HL-60 (cell line): ENCODE data around the gene ERC2.

Source experiments
- DNase-seq, 2 experiments: peaks; one replicate each; pipeline ENCODE4 v3.0.0-alpha.2; 2010 to 2020; ENCODE audit warnings: low read depth in 1 of 2, low spot score in 1 of 2
- H3K27ac ChIP-seq: fragments of 250-450 bp; sonication (Bioruptor Pico); replicated peaks from 2 replicates; pipeline ENCODE4 v1.5.1; 2020; ENCODE audit warnings: mild to moderate bottlenecking, moderate library complexity
- H3K27me3 ChIP-seq: fragments of 250-450 bp; sonication (Bioruptor Pico); 2 replicates; pipeline ENCODE4 v1.5.1; 2021; ENCODE audit warnings: mild to moderate bottlenecking, moderate library complexity; ENCODE audit not compliant: insufficient read depth, poor library complexity, severe bottlenecking
- H3K4me3 ChIP-seq: replicated peaks from 2 replicates; pipeline ENCODE4 v1.5.1; 2011; ENCODE audit warnings: mild to moderate bottlenecking, control low read depth, low read length; ENCODE audit not compliant: insufficient read depth
- CTCF ChIP-seq: IDR thresholded peaks from one replicate; pipeline ENCODE4 v1.5.1; 2011; ENCODE audit warnings: low read length, control low read depth, inconsistent platforms; ENCODE audit not compliant: insufficient read depth
- GABPA ChIP-seq: IDR thresholded peaks from 2 replicates; pipeline ENCODE4 v1.6.1; 2012; ENCODE audit warnings: low read depth
- POLR2AphosphoS5 ChIP-seq: IDR thresholded peaks from 2 replicates; pipeline ENCODE4 v1.6.1; 2012; ENCODE audit warnings: low read depth
- SPI1 ChIP-seq: IDR thresholded peaks from 2 replicates; pipeline ENCODE4 v1.6.1; 2012; ENCODE audit warnings: low read depth, mild to moderate bottlenecking, borderline replicate concordance
- TF ChIP-seq, protein P1 (sequence below): IDR thresholded peaks from 2 replicates; pipeline ENCODE4 v1.6.1; 2012; ENCODE audit warnings: low read depth; ENCODE audit not compliant: insufficient replicate concordance

ERC2 gene

DNA sequence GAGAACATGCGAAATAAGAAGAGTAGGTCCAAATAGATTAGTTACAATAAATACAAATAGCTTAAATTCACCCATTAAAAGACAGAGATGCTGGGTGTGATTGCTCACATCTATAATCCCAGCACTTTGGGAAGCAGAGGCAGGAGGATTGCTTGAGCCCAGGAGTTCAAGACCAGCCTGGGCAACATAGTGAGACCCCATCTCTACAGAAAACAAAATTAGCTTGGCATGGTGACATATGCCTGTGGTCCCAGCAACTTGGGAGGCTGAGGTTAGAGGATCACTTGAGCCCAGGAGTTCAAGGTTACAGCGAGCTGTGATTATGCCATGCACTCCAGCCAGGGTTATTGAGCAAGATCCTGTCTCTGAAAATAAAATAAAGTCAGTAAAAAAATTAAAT, 872.1 kb downstream of the ERC2 start:
- Histone ChIP-seq H3K27ac (no peak overlapping the region), H3K4me3 (no peak overlapping the region), H3K27me3 (peaks cover 12% of the 10 kb centered on the region)
- DNase-seq, result no peak
- TF ChIP-seq, protein P1, sequence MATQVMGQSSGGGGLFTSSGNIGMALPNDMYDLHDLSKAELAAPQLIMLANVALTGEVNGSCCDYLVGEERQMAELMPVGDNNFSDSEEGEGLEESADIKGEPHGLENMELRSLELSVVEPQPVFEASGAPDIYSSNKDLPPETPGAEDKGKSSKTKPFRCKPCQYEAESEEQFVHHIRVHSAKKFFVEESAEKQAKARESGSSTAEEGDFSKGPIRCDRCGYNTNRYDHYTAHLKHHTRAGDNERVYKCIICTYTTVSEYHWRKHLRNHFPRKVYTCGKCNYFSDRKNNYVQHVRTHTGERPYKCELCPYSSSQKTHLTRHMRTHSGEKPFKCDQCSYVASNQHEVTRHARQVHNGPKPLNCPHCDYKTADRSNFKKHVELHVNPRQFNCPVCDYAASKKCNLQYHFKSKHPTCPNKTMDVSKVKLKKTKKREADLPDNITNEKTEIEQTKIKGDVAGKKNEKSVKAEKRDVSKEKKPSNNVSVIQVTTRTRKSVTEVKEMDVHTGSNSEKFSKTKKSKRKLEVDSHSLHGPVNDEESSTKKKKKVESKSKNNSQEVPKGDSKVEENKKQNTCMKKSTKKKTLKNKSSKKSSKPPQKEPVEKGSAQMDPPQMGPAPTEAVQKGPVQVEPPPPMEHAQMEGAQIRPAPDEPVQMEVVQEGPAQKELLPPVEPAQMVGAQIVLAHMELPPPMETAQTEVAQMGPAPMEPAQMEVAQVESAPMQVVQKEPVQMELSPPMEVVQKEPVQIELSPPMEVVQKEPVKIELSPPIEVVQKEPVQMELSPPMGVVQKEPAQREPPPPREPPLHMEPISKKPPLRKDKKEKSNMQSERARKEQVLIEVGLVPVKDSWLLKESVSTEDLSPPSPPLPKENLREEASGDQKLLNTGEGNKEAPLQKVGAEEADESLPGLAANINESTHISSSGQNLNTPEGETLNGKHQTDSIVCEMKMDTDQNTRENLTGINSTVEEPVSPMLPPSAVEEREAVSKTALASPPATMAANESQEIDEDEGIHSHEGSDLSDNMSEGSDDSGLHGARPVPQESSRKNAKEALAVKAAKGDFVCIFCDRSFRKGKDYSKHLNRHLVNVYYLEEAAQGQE, result no peak
- no peak for TF ChIP-seq CTCF
- TF ChIP-seq GABPA, result no peak
- no peak for TF ChIP-seq POLR2AphosphoS5
- no peak for TF ChIP-seq SPI1

DNA sequence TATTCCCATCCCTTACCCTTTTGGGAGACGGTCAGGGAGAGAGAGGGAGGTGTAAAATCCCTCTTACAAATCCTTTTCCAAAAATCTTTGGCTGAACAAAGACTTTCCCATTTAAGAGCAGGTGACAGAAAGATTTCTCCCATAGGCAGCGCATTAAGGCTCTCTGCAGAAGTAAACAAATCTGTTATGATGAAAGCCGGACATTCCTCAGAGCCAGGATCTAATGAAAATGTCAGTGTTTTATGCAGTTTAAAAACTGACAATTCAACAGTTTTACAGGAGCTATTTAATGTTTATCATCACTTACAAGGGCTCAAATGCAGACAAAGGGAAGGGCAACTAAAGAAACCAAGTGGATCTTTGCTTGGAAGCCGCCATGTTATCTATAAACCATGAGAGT, 872.8 kb downstream of the ERC2 start:
- DNase-seq, result no peak
- Histone ChIP-seq H3K4me3 (no peak overlapping the region), H3K27me3 (peaks cover 12% of the 10 kb centered on the region), H3K27ac (no peak overlapping the region)
- no peak for TF ChIP-seq CTCF
- TF ChIP-seq, protein P1, result no peak
- no peak for TF ChIP-seq POLR2AphosphoS5
- TF ChIP-seq SPI1, result no peak
- no peak for TF ChIP-seq GABPA

DNA sequence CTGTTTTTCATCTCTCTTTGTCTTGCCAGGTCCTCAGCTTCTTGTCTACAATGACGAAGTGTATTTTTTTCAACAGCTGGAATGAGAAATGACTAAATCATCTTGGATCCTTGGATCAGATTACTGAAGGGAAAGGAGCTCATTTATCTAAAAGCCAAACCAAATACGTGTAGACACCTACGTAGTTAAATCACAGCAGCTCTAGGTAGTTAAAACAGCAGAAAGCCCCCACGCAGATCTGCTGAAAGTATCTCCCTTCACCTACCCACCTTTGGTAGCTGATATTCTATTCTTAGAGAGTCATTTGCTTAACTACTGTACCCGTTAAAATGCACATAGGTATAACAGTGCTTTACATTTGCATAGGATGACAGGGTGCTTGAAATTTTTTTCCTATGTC, 875.7 kb downstream of the ERC2 start:
- Histone ChIP-seq H3K27me3 (peaks cover 8% of the 10 kb centered on the region), H3K27ac (no peak overlapping the region), H3K4me3 (no peak overlapping the region)
- no peak for TF ChIP-seq CTCF
- TF ChIP-seq GABPA, result no peak
- TF ChIP-seq, protein P1, result no peak
- TF ChIP-seq POLR2AphosphoS5, result no peak
- no peak for TF ChIP-seq SPI1
- DNase-seq, result no peak
